Kidney (tissue), 14 donors: ENCODE results near the gene SLC5A9. TPM values are rescaled to one million over a fixed set of nuclear protein-coding genes. Genes with fewer than 3 reads are reported as not detected.

Source experiments
- DNase-seq, 5 donors: peaks; one replicate each; pipeline ENCODE4 v3.0.0-alpha.2; 2013 to 2020
- FAIRE-seq: peaks from 2 replicates; lab custom pipeline; 2012; peaks lifted over from hg19 to GRCh38; lab: Jason Lieb, UNC
- H3K27ac ChIP-seq, 2 donors: one replicate each; pipeline ENCODE4 v1.7.0; 2013; ENCODE audit warnings: low read depth in 2 of 2, low read length in 2 of 2, inconsistent platforms in 1 of 2
- H3K27me3 ChIP-seq: one replicate; pipeline ENCODE4 v1.7.1; 2013; ENCODE audit warnings: low read length, inconsistent platforms; ENCODE audit not compliant: control insufficient read depth, insufficient read depth
- H3K36me3 ChIP-seq, 3 donors: one replicate each; pipeline versions ENCODE4 v1.7.0 to v1.7.1; 2013; ENCODE audit warnings: low read length in 3 of 3, control low read depth in 1 of 3, inconsistent platforms in 1 of 3; ENCODE audit not compliant: insufficient read depth in 3 of 3, control insufficient read depth in 2 of 3
- H3K4me1 ChIP-seq, 3 donors: one replicate each; pipeline versions ENCODE4 v1.7.0 to v1.7.1; 2013; ENCODE audit warnings: low read length in 3 of 3, inconsistent platforms in 1 of 3, low read depth in 1 of 3; ENCODE audit not compliant: control insufficient read depth in 2 of 3, insufficient read depth in 2 of 3
- H3K4me3 ChIP-seq, 3 donors: one replicate each; pipeline versions ENCODE4 v1.7.0 to v1.8.1; 2013; ENCODE audit warnings: low read length in 3 of 3, control low read depth in 1 of 3, inconsistent platforms in 1 of 3
- H3K9ac ChIP-seq, 3 donors: one replicate each; pipeline versions ENCODE4 v1.7.0 to v1.7.1; 2013; ENCODE audit warnings: low read length in 3 of 3, control low read depth in 1 of 3, inconsistent platforms in 1 of 3
- H3K9me3 ChIP-seq, 3 donors: one replicate each; pipeline versions ENCODE4 v1.7.0 to v1.7.1; 2013; ENCODE audit warnings: low read length in 3 of 3, control low read depth in 1 of 3, inconsistent platforms in 1 of 3; ENCODE audit not compliant: control insufficient read depth in 2 of 3, insufficient read depth in 1 of 3
- intact Hi-C: fragments of 100-400 bp; cut with DNase I; formaldehyde crosslinking; loops from one replicate; pipeline ENCODE4 v1.11.1; 2022
- polyA plus RNA-seq: library from polyadenylated mRNA; stranded (reverse); fragments of 350-450 nt; fragmentation: Illumina TruSeq; extraction: RNeasy Lipid Tissue Mini Kit (QIAGEN cat#74804); gene quantifications from one replicate; pipeline ENCODE4 v1.2.3, GENCODE V29; 2014; ENCODE audit warnings: low read depth, low replicate concordance; ENCODE audit not compliant: insufficient read depth
- total RNA-seq: library from RNA; stranded (reverse); fragmentation: NEBNext Ultra II Directional; extraction: Animal tissue kit (Norgen Biotek cat#: 25700); gene quantifications from one replicate; pipeline ENCODE4 v1.2.1, GENCODE V29; 2021
- TF ChIP-seq, protein P1 (sequence below): IDR thresholded peaks from 3 replicates; pipeline ENCODE4 v1.5.1; 2012; ENCODE audit warnings: mild to moderate bottlenecking, moderate library complexity, borderline replicate concordance; ENCODE audit not compliant: insufficient read depth; ENCODE audit errors: extremely low read depth
- donor health status: control.
- donor health status: control.
- donor health status: control.
- donor health status: control.
- donor health status: control.
- donor health status: DM: yes; HTN: yes; CAD: no.
- donor health status: Normal renal cell carcinoma (clear cell type).

SLC5A9 gene
- total and polyA plus RNA-seq, 2 donors from 2014 or later, result 2.3 to 4.4 TPM

DNA sequence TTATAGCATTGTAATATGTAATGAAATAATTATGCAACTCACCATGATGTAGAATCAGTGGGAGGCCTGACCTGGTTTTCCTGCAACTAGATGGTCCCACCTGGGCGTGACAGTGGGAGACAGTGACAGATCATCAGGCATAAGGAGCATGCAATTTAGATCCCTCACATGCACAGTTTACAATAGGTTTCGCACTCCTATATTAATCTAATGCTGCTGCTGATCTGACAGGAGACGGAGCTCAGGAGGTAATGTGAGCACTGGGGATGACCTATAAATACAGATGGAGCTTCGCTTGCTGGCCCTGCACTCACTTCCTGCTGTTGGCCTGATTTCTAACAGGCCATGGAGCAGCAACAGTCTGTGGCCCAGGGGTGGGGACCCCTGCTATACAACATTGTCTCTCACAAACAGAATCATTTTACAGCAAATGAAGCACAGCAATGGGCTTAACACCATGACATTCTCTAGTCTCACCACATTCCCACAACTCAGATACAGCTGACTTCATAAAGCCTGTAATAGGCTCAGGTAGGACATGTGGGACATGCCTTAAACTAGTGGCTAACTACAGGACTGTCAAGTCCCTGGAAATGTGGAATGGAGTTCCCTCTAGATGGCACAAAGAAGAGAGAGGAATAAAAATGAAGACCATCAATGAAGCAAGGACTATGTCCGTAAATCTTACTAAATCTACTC lies 40.7 kb upstream of the SLC5A9 start:
- TF ChIP-seq, protein P1, sequence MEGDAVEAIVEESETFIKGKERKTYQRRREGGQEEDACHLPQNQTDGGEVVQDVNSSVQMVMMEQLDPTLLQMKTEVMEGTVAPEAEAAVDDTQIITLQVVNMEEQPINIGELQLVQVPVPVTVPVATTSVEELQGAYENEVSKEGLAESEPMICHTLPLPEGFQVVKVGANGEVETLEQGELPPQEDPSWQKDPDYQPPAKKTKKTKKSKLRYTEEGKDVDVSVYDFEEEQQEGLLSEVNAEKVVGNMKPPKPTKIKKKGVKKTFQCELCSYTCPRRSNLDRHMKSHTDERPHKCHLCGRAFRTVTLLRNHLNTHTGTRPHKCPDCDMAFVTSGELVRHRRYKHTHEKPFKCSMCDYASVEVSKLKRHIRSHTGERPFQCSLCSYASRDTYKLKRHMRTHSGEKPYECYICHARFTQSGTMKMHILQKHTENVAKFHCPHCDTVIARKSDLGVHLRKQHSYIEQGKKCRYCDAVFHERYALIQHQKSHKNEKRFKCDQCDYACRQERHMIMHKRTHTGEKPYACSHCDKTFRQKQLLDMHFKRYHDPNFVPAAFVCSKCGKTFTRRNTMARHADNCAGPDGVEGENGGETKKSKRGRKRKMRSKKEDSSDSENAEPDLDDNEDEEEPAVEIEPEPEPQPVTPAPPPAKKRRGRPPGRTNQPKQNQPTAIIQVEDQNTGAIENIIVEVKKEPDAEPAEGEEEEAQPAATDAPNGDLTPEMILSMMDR, result no peak
- H3K4me1 ChIP-seq, result peaks cover 0 to 7% (median 5%) of the 10 kb centered on the region in 3 donors
- DNase-seq, result no peak
- FAIRE-seq, result no peak
- no peaks in the 10 kb centered on the region for H3K9me3 ChIP-seq
- no peak overlapping the region for H3K9ac ChIP-seq
- intact Hi-C loops, result no loop called here
- no peak overlapping the region for H3K27ac ChIP-seq
- H3K36me3 ChIP-seq, result no peaks in the 10 kb centered on the region
- no peaks in the 10 kb centered on the region for H3K27me3 ChIP-seq
- H3K4me3 ChIP-seq, result no peak overlapping the region

DNA sequence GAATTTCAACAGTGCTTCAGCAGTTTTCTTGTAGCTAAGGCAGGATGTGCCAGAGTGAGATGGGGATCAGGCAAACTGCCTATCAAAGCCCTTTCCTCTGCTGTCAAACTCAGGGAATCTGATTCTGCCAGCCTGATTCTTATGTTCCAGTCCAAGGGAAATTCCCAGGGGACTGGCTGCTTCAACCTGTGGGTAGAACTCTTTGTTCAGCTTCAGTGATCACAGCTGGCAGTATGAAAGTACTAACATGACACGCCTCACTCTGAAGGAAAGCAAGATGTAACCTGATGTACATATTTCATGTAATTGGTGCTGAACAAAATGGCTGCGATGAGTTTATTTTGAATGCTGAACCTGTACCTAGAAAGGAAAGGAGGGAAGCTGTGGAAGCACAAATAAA lies 40.1 kb upstream of the SLC5A9 start:
- Histone ChIP-seq H3K4me3 (no peak overlapping the region), H3K27me3 (no peaks in the 10 kb centered on the region), H3K4me1 (peaks cover 0 to 7% (median 5%) of the 10 kb centered on the region in 3 donors), H3K9ac (no peak overlapping the region), H3K9me3 (peaks cover 0 to 1% (median 0%) of the 10 kb centered on the region in 3 donors), H3K36me3 (no peaks in the 10 kb centered on the region), H3K27ac (no peak overlapping the region)
- intact Hi-C loops, result no loop called here
- FAIRE-seq (no peak), DNase-seq (peak in 3 of 5 donors; percentile 17 to 76 (median 64))
- TF ChIP-seq, protein P1, result no peak

DNA sequence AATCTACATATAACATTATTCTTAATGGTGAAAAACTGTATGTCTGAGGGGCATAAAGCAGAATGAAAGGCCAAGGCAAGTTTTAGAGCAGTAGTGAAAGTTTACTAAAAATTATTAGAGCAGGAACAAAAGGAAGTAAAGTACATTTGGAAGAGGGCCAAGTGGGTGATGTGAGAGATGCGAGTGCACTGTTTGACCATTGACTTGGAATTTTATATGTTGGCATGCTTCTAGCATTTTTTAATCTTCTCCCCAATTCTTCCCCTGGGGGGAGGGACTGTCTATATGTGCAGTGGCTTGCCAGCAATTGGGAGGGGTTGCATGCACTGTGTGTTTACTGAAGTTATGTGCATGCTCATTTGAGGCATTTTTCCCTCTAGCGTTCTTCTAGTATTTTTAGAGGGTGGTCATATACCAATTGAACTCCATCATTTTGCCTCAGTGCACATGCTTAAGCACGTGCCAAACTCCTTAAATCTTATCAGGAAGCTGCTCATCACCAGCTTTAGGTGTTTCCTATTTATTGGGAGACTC lies 36.1 kb upstream of the SLC5A9 start:
- Histone ChIP-seq H3K27ac (no peak overlapping the region), H3K36me3 (no peaks in the 10 kb centered on the region), H3K27me3 (no peaks in the 10 kb centered on the region), H3K4me1 (peaks cover 0 to 7% (median 5%) of the 10 kb centered on the region in 3 donors), H3K9ac (no peak overlapping the region), H3K9me3 (peaks cover 0 to 10% (median 0%) of the 10 kb centered on the region in 3 donors), H3K4me3 (no peak overlapping the region)
- no peak for FAIRE-seq
- intact Hi-C loops, result no loop called here
- TF ChIP-seq, protein P1, result no peak
- peak in 1 of 5 donors; percentile 38 for DNase-seq
